ENCODE results near the gene SLCO2A1.
"Not testable (repeated sequence)": the region's sequence is repeated elsewhere in the genome, so short reads cannot be mapped to it uniquely, and the experiment has no call there.

The SLCO2A1 gene

GRCh38 chr3:134029734-134030378 lies at the start of gene SLCO2A1:
TSS of gene SLCO2A1 (minus strand) at chr3:134029925. CDS start at chr3:134029802, 123 bp downstream.
- DNase-seq (ENCODE audit: insufficient read length, low spot score) (no peak), FAIRE-seq (no peak)
- TF ChIP-seq POLR2A (IDR thresholded peaks at IDR 0.05; ENCODE audit: low read depth, low read length): no peak

- DNase-seq (ENCODE audit: insufficient read length, low spot score) (no peak), FAIRE-seq (no peak)
- no peak for TF ChIP-seq POLR2A (IDR thresholded peaks at IDR 0.05; ENCODE audit: low read depth, low read length)
Measured at GRCh38 chr3:134079111-134079547, 49.4 kb upstream of the SLCO2A1 start.

- no peak for TF ChIP-seq POLR2A (IDR thresholded peaks at IDR 0.05; ENCODE audit: low read depth, low read length)
- FAIRE-seq (no peak), DNase-seq (ENCODE audit: insufficient read length, low spot score) (no peak)
Measured at GRCh38 chr3:134078169-134078831, 48.6 kb upstream of the SLCO2A1 start.

DNA sequence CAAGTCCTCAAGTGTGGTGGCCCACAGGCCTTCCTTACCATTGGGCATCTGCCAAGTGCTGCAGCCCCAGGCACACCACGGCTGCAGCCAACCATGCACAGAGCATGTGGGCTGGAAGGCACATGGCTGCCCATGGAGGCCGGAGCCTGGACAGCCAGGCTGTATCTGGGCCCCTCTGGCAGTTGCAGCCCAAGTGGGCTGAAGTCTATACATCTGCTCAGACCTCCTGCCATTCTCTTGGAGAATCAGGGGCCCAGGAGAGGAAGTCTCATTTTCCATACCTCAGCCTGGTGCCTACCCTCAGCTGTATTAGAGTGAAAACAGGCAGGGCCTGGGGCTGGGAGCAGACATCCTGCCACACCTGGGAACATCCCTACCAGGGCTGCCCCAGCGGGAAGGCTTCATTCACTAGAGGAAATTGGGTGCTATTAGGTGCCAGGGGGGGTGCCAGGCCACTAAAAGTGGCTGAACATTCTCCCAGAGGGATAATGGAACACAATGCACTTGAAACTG lies 48.0 kb upstream of the SLCO2A1 start:
- TF ChIP-seq POLR2A (IDR thresholded peaks at IDR 0.05; ENCODE audit: low read depth, low read length): no peak
- DNase-seq (ENCODE audit: insufficient read length, low spot score) (no peak), FAIRE-seq (no peak)

GRCh38 chr3:134076851-134077250 lies 47.1 kb upstream of the SLCO2A1 start:
- DNase-seq (ENCODE audit: insufficient read length, low spot score) (no peak), FAIRE-seq (no peak)
- TF ChIP-seq POLR2A (IDR thresholded peaks at IDR 0.05; ENCODE audit: low read depth, low read length): no peak

GRCh38 chr3:134075846-134076245 lies 46.1 kb upstream of the SLCO2A1 start:
- DNase-seq (ENCODE audit: insufficient read length, low spot score) (no peak), FAIRE-seq (no peak)
- no peak for TF ChIP-seq POLR2A (IDR thresholded peaks at IDR 0.05; ENCODE audit: low read depth, low read length)

DNA sequence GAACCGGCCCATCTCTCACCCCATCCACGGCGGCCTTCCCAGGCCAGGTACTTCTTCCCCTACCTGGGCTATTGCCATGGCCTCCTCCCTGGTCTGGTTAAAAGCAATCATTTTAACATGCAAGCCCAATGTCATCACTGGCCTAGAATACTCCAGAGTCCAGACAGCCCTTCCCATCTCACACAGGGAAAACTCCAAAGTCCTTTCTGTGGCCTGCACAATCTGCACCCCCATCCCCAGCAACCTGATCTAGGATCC lies 45.8 kb upstream of the SLCO2A1 start:
- TF ChIP-seq POLR2A (IDR thresholded peaks at IDR 0.05; ENCODE audit: low read depth, low read length): no peak
- DNase-seq (ENCODE audit: insufficient read length, low spot score): no peak
- FAIRE-seq: no peak

DNA sequence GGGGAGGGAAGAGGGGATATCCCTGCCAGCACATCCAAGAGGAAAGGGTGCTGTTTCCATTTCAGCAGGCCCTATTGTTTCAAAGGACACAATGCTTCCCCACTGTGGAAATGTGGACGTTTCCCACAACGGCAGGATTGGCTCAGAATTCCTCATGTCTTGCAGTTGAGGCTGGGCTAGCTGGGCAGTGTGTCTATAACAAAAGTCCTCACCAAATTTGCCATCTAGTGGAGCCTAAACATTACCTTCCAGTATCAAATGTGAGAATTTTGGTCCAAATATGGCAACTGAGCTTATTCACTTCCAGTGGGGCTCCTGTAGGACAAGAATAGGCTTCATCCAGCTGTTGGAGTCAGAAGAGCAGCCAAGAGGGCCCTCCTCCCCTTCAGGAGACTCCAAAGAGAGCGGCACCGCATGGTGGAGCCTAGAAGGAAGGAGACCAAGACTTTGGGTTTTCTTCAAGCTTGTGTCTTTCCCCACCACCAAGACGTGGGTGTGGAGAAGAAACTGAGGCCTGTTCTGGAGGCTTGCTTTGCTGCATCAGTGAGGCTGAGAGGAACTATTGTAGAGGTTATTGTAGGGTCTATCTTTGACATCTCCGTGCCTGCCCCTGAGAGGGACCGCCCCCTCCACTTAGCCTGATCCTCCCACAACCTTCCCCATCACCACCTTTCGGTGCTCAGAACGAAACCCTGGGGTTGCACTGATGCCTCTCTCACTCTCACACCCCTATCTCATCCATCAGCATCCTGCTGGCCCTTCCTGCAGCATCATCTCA lies 45.3 kb upstream of the SLCO2A1 start:
- DNase-seq (ENCODE audit: insufficient read length, low spot score) (no peak), FAIRE-seq (no peak)
- no peak for TF ChIP-seq POLR2A (IDR thresholded peaks at IDR 0.05; ENCODE audit: low read depth, low read length)

DNA sequence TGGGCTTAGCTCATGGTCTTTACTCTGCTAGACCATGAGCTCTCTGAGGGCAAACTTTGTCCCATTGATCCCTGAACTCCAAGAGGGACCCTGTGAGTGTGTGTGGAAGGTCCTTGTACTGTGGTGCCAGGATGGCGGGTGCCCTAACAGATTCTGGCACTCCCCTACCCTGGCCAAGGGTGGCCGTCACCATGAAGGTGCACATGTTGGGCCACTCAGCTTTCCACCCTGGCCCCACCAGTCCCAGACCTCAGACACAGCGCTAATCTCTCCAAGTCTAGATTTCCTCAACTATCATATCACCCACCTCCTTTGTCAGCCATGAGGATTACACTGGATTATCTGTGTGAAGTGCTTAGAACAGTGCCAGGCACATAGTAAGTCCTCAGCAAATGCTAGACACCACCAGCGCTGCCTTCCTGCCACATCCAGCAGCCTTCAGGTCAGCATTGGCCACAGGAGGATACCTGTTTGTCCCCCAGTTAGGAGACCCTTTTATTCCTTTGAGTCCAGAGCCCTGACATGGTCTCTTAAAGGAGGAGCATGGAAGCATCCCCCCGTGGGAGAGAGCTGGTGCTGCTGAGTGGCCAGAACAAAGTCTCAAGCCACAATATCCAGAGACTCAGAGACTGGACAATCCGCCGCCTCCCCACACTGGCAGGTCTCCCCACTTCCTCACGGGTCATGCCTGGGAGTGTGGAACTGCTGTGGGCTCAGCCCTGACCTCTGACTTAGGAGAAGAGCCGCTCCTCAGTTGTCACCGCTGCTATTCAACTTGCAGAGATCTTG lies 44.5 kb upstream of the SLCO2A1 start:
- DNase-seq (ENCODE audit: insufficient read length, low spot score): no peak
- no peak for TF ChIP-seq POLR2A (IDR thresholded peaks at IDR 0.05; ENCODE audit: low read depth, low read length)
- no peak for FAIRE-seq

DNA sequence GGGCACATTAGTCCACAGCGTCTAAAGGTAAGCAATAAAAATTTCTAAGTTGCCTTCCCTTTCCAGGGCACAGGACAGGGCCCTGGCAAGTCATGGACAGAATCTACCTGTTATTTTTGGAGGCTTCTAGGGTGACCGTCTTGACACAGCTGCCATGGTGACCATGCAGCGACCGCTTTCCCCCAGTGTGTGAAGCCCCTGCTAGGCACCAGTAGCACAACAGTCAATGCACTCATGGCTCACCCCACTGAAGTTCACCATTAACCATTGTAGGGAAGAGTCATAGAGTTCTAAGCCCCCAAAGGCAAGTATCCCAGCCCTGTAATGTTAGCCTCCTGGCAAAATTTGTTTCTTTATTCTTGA lies 43.8 kb upstream of the SLCO2A1 start:
- DNase-seq (ENCODE audit: insufficient read length, low spot score): no peak
- no peak for FAIRE-seq
- TF ChIP-seq POLR2A (IDR thresholded peaks at IDR 0.05; ENCODE audit: low read depth, low read length): no peak

- DNase-seq (ENCODE audit: insufficient read length, low spot score): no peak
Measured at GRCh38 chr3:134072881-134073582, 43.3 kb upstream of the SLCO2A1 start.

DNA sequence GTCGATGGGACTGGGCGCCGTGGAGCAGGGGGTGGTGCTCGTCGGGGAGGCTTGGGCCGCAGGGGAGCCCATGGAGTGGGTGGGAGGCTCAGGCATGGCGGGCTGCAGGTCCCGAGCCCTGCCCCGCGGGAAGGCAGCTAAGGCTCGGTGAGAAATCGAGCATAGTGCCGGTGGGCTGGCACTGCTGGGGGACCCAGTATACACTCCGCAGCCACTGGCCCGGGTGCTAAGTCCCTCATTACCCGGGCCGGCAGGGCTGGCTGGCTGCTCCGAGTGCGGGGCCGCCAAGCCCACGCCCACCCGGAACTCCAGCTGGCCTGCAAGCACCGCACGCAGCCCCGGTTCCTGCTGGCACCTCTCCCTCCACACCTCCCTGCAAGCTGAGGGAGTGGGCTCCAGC lies 40.6 kb upstream of the SLCO2A1 start:
- FAIRE-seq: not testable (repeated sequence)

More at GRCh38 chr3:134072881-134073582, 43.3 kb upstream of the SLCO2A1 start:
- no peak for FAIRE-seq
- no peak for TF ChIP-seq POLR2A (IDR thresholded peaks at IDR 0.05; ENCODE audit: low read depth, low read length)

GRCh38 chr3:134068429-134068828 lies 38.7 kb upstream of the SLCO2A1 start:
- no peak for TF ChIP-seq POLR2A (IDR thresholded peaks at IDR 0.05; ENCODE audit: low read depth, low read length)
- FAIRE-seq: no peak
- DNase-seq (ENCODE audit: insufficient read length, low spot score): no peak

More for the DNA sequence above, 40.6 kb upstream of the SLCO2A1 start:
- not testable (repeated sequence) for DNase-seq (ENCODE audit: insufficient read length, low spot score)
